B cell (primary cell): ENCODE data around the gene ETS1. TPM values are rescaled to one million over a fixed set of nuclear protein-coding genes. Genes with fewer than 3 reads are reported as not detected.

Source experiments
- ATAC-seq: fragments of 200-7000 bp; cut with Tn5 transposase; one replicate; pipeline ENCODE4 v1.10.0; 2021; ENCODE audit warnings: low read depth, mild to moderate bottlenecking, moderate number of reproducible peaks, moderate library complexity
- CTCF ChIA-PET: fragments of 350-600 bp; sonication (Branson Sonifier 250); formaldehyde crosslinking; loops from one replicate; lab custom pipeline; 2021; ENCODE audit warnings: antibody characterized with exemption, inconsistent platforms; lab: Charles Lee
- POLR2A ChIA-PET: fragments of 350-600 bp; sonication (Branson Sonifier 250); formaldehyde crosslinking; loops from one replicate; lab custom pipeline; 2021; ENCODE audit warnings: antibody characterized with exemption; lab: Charles Lee
- DNase-seq: peaks from one replicate; pipeline ENCODE4 v3.0.0; 2013
- H2AFZ ChIP-seq: 2 replicates; pipeline ENCODE4 v1.6.1; 2012; ENCODE audit warnings: mild to moderate bottlenecking, low read depth, low read length; ENCODE audit not compliant: insufficient read depth, poor library complexity, severe bottlenecking
- H3K27ac ChIP-seq, 2 donors: 1 replicate in 1 of 2; 2 replicates in 1 of 2; pipeline ENCODE4 v1.5.1; 2012 to 2013; ENCODE audit warnings: low read length in 2 of 2, mild to moderate bottlenecking in 2 of 2, moderate library complexity in 1 of 2
- H3K27me3 ChIP-seq, 4 experiments: fragments of 200-600 bp in 1 of 4; sonication (generic) in 1 of 4; replicated peaks in 1 of 4; 1 replicate in 2 of 4; 2 replicates in 2 of 4; pipeline versions ENCODE4 v1.6.1 to v1.7.0; 2013 to 2016; ENCODE audit warnings: low read length in 3 of 4, mild to moderate bottlenecking in 2 of 4, mixed read lengths in 1 of 4, moderate library complexity in 1 of 4; ENCODE audit not compliant: insufficient read depth in 4 of 4, control insufficient read depth in 3 of 4; ENCODE audit errors: control extremely low read depth in 1 of 4
- H3K36me3 ChIP-seq, 2 experiments: replicated peaks in 1 of 2; 1 replicate in 1 of 2; 2 replicates in 1 of 2; pipeline versions ENCODE4 v1.6.1 to v1.7.1; 2013; ENCODE audit warnings: low read length in 1 of 2; ENCODE audit not compliant: insufficient read depth in 2 of 2, control insufficient read depth in 1 of 2; ENCODE audit errors: control extremely low read depth in 1 of 2, extremely low read depth in 1 of 2
- H3K4me1 ChIP-seq, 2 donors: fragments of 200-600 bp in 1 of 2; sonication (generic) in 1 of 2; 1 replicate in 1 of 2; 2 replicates in 1 of 2; pipeline versions ENCODE4 v1.5.1 to v1.6.1; 2013 to 2017; ENCODE audit warnings: low read length in 2 of 2; ENCODE audit not compliant: control insufficient read depth in 2 of 2, insufficient read depth in 2 of 2
- H3K4me2 ChIP-seq: replicated peaks from 2 replicates; pipeline ENCODE3; 2012; ENCODE audit warnings: mild to moderate bottlenecking, low read depth, low read length; ENCODE audit not compliant: poor library complexity, severe bottlenecking
- H3K4me3 ChIP-seq, 5 experiments: fragments of 200-600 bp in 1 of 5; sonication (generic) in 1 of 5; 1 replicate in 3 of 5; 2 replicates in 2 of 5; pipeline versions ENCODE4 v1.5.1 to v1.7.0; 2011 to 2016; ENCODE audit warnings: low read length in 4 of 5, mild to moderate bottlenecking in 4 of 5, low read depth in 2 of 5, control low read depth in 1 of 5, moderate library complexity in 1 of 5; ENCODE audit not compliant: insufficient read depth in 1 of 5; ENCODE audit errors: control extremely low read depth in 1 of 5, extremely low read depth in 1 of 5
- H3K79me2 ChIP-seq: fragments of 200-600 bp; sonication (generic); one replicate; pipeline ENCODE4 v1.6.0; 2016; ENCODE audit warnings: low read length; ENCODE audit not compliant: control insufficient read depth, insufficient read depth
- H3K9ac ChIP-seq: fragments of 200-600 bp; sonication (generic); 2 replicates; pipeline ENCODE4 v1.6.1; 2017; ENCODE audit warnings: mild to moderate bottlenecking, low read length, moderate library complexity
- H3K9me3 ChIP-seq, 3 donors: one replicate each; pipeline versions ENCODE4 v1.6.1 to v1.7.1; 2013; ENCODE audit warnings: low read length in 2 of 3; ENCODE audit not compliant: control insufficient read depth in 2 of 3, insufficient read depth in 1 of 3; ENCODE audit errors: control extremely low read depth in 1 of 3
- H4K20me1 ChIP-seq: 2 replicates; pipeline ENCODE4 v1.6.0; 2012; ENCODE audit warnings: mild to moderate bottlenecking, low read length; ENCODE audit not compliant: insufficient read depth, control insufficient read depth, poor library complexity, severe bottlenecking
- H3K27ac Mint-ChIP-seq: one replicate; pipeline ENCODE4 v1.8.0; 2021; ENCODE audit warnings: mixed read lengths
- H3K27me3 Mint-ChIP-seq: one replicate; pipeline ENCODE4 v1.8.0; 2021; ENCODE audit warnings: mixed read lengths
- H3K4me1 Mint-ChIP-seq: one replicate; pipeline ENCODE4 v1.8.0; 2021; ENCODE audit warnings: mixed read lengths
- H3K4me3 Mint-ChIP-seq: one replicate; pipeline ENCODE4 v1.8.0; 2021; ENCODE audit warnings: mixed read lengths
- H3K9me3 Mint-ChIP-seq: one replicate; pipeline ENCODE4 v1.8.0; 2022; ENCODE audit warnings: mixed read lengths; ENCODE audit not compliant: insufficient read depth
- EZH2 ChIP-seq: IDR thresholded peaks from 2 replicates; pipeline ENCODE4 v1.6.1; 2012; ENCODE audit warnings: borderline replicate concordance, low read depth, mild to moderate bottlenecking, moderate library complexity, low read length; ENCODE audit not compliant: insufficient read depth, poor library complexity, severe bottlenecking
- WGBS: methylation state at CpG from one replicate; pipeline ENCODE4 v1.1.5; 2013; ENCODE audit warnings: missing lambda C conversion rate; ENCODE audit not compliant: insufficient coverage; 5-methylcytosine and 5-hydroxymethylcytosine counted together
- intact Hi-C: fragments of 100-400 bp; cut with micrococcal nuclease; formaldehyde crosslinking; loops from one replicate; pipeline ENCODE4 v1.10.0; 2022
- polyA plus RNA-seq: library from polyadenylated mRNA; depleted of rRNA; stranded (reverse); fragments of >200 nt; gene quantifications from 2 replicates; pipeline ENCODE4 v1.2.3, GENCODE V29; 2012
- total RNA-seq, 2 donors: library from RNA; stranded (reverse); fragments of 120-200 nt in 1 of 2; gene quantifications; 1 replicate in 1 of 2; 2 replicates in 1 of 2; pipeline versions ENCODE4 v1.2.3 to v1.2.4, GENCODE V29; 2013 to 2022
- TF ChIP-seq, protein P1 (sequence below): fragments of 200-600 bp; IDR thresholded peaks from one replicate; pipeline ENCODE4 v1.8.0; 2022; ENCODE audit warnings: antibody characterized with exemption, mild to moderate bottlenecking

Gene ETS1
- total and polyA plus RNA-seq, 2 donors (not counting 1 experiment from before 2014, with no cell fraction given): 115 to 271 TPM

DNA sequence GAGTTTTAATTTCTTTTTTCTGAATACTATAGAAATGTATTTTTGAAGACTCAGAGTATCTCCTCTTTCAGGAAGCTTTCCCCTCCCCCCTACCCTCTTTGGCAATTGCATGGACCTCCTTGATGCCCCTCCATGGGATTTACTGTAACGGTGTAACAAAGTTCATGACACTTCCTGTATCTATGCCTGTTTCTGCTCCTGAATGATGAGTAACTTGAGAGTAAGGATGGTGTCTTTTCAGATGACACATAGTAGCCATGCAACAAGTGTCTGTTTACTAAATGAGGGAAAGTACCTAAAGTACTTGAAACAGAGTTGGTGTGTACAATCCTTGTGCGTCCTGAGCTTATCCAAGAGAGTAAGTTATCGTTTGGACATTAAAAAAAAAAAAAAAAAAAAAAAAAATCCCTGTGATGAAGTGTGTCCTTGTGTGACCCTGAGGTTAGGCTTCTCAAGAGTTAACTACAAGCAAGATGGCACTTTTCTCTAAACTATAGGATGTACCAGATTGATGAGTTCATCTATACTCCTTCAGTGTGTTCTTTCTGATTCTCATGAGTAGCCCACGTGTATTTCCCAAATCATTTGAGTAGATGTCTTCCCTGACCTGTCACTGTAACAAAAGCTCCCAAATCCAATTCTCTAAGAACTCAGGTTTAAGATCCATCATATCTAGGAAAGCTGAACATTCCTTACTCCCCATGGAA lies 7.4 kb downstream of the ETS1 start:
- Histone ChIP-seq H3K36me3 (no peaks in the 10 kb centered on the region), H3K4me1 (peaks cover 14 to 15% of the 10 kb centered on the region in 2 donors), H3K79me2 (no peaks in the 10 kb centered on the region), H4K20me1 (no peaks in the 10 kb centered on the region), H3K9ac (no peak overlapping the region), H3K4me3 (no peak overlapping the region), H3K9me3 (no peaks in the 10 kb centered on the region), H2AFZ (no peak overlapping the region), H3K27me3 (no peaks in the 10 kb centered on the region), H3K4me2 (no peak overlapping the region), H3K27ac (no peak overlapping the region)
- ChIA-PET CTCF (interaction anchor here (0.6 to 0.9 kb wide), 3 partner anchors 9 to 52 kb away, joined by 3 read pairs; no protein-coding TSS in a partner anchor), POLR2A (interaction anchor here (0.5 to 1.0 kb wide), 3 partner anchors 24 to 58 kb away, joined by 3 to 4 read pairs (median 3); no protein-coding TSS in a partner anchor)
- WGBS: 83% methylated on average over 1 of the region's 4 CpGs
- Mint-ChIP-seq H3K27me3 (no peaks in the 10 kb centered on the region), H3K27ac (no peak overlapping the region), H3K4me1 (peaks cover 41% of the 10 kb centered on the region), H3K9me3 (no peaks in the 10 kb centered on the region), H3K4me3 (no peak overlapping the region)
- TF ChIP-seq EZH2: no peak
- TF ChIP-seq, protein P1, sequence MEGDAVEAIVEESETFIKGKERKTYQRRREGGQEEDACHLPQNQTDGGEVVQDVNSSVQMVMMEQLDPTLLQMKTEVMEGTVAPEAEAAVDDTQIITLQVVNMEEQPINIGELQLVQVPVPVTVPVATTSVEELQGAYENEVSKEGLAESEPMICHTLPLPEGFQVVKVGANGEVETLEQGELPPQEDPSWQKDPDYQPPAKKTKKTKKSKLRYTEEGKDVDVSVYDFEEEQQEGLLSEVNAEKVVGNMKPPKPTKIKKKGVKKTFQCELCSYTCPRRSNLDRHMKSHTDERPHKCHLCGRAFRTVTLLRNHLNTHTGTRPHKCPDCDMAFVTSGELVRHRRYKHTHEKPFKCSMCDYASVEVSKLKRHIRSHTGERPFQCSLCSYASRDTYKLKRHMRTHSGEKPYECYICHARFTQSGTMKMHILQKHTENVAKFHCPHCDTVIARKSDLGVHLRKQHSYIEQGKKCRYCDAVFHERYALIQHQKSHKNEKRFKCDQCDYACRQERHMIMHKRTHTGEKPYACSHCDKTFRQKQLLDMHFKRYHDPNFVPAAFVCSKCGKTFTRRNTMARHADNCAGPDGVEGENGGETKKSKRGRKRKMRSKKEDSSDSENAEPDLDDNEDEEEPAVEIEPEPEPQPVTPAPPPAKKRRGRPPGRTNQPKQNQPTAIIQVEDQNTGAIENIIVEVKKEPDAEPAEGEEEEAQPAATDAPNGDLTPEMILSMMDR: no peak
- DNase-seq: no peak
- peak; percentile 67 for ATAC-seq
- intact Hi-C loops: loop anchor here (2.0 kb wide), 1 partner anchor 15 kb away; no protein-coding TSS in a partner anchor

DNA sequence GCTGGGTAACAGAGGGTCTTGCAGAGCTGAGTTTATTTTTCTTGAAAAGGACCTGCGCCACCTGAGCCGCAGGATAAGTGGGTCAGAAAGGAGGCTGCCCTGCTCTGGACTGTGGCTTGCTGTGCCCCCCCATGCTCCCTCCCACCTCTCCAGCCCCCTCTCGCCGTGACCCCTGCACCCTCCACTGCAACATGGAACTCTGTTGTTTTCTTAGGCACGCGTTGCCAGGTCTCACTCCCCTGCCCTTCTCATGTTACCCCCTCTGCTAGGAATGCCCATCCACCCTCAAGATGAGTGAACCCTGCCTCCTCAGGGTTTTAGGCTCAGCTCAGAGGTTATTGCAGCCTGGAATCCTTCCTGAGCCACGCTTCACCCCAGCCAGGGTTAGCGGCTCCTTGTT lies 10.8 kb downstream of the ETS1 start:
- Histone ChIP-seq H2AFZ (no peak overlapping the region), H3K27ac (no peak overlapping the region), H3K9ac (no peak overlapping the region), H3K4me1 (peaks cover 18 to 21% of the 10 kb centered on the region in 2 donors), H3K4me3 (no peak overlapping the region), H3K4me2 (no peak overlapping the region), H4K20me1 (no peaks in the 10 kb centered on the region), H3K27me3 (no peaks in the 10 kb centered on the region), H3K9me3 (peaks cover 0 to 5% (median 0%) of the 10 kb centered on the region in 3 donors), H3K36me3 (no peaks in the 10 kb centered on the region), H3K79me2 (no peaks in the 10 kb centered on the region)
- H3K9me3 Mint-ChIP-seq: peaks cover 6% of the 10 kb centered on the region
- no peak overlapping the region for H3K4me3 Mint-ChIP-seq
- peaks cover 41% of the 10 kb centered on the region for H3K4me1 Mint-ChIP-seq
- TF ChIP-seq EZH2: no peak
- TF ChIP-seq, protein P1: no peak
- ATAC-seq: no peak
- ChIA-PET CTCF (interaction anchor here (1.3 kb wide), 1 partner anchor 54 kb away, joined by 5 read pairs; no protein-coding TSS in a partner anchor), POLR2A (interaction anchor here (1.4 kb wide), 1 partner anchor 12 kb away, joined by 3 read pairs; no protein-coding TSS in a partner anchor)
- intact Hi-C loops: no loop called here
- DNase-seq: no peak
- WGBS: 89% methylated on average over 7 of the region's 8 CpGs
- no peak overlapping the region for H3K27ac Mint-ChIP-seq
- no peaks in the 10 kb centered on the region for H3K27me3 Mint-ChIP-seq
